ENCODE results near the gene TRERF1. TPM values are rescaled to one million over a fixed set of nuclear protein-coding genes. Genes with fewer than 3 reads are reported as not detected.
"Not testable (repeated sequence)": the region's sequence is repeated elsewhere in the genome, so short reads cannot be mapped to it uniquely, and the experiment has no call there.

The TRERF1 gene
- total RNA-seq, 1 donor from 2014 or later, result 37.3 TPM

DNA sequence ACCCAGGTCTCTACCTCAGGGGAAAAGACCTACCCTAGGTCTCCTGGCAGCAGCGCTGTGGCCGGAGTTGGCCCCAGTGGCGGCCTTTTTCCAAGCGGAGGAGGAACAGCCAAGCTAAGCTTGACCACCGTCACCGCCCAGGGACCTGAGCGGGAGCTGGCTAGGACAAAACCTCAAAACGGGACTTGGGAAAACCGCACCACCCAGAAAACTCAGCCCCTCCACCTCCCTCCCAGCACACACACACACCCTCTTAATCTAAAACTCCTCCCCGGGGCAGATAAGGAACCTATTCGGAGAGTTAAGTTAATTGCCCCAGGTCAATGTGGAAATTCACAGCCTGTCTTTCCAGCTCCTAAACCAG, 2.7 kb upstream of the TRERF1 start:
- Mint-ChIP-seq H3K36me3 (ENCODE audit: low read depth) (peaks cover 6% of the 10 kb centered on the region), H3K9me3 (no peaks in the 10 kb centered on the region), H3K4me3 (peak overlapping the region; percentile 99), H3K27ac (no peak overlapping the region), H3K4me1 (peaks cover 23% of the 10 kb centered on the region), H3K27me3 (peaks cover 11% of the 10 kb centered on the region)
- DNase-seq, result peak; percentile 60
- intact Hi-C loops (cut with micrococcal nuclease), result loop anchor here (5.0 to 10.0 kb wide), 5 partner anchors 68 to 718 kb away; partner anchors contain the start of genes MRPS10, SRF and TBCC

DNA sequence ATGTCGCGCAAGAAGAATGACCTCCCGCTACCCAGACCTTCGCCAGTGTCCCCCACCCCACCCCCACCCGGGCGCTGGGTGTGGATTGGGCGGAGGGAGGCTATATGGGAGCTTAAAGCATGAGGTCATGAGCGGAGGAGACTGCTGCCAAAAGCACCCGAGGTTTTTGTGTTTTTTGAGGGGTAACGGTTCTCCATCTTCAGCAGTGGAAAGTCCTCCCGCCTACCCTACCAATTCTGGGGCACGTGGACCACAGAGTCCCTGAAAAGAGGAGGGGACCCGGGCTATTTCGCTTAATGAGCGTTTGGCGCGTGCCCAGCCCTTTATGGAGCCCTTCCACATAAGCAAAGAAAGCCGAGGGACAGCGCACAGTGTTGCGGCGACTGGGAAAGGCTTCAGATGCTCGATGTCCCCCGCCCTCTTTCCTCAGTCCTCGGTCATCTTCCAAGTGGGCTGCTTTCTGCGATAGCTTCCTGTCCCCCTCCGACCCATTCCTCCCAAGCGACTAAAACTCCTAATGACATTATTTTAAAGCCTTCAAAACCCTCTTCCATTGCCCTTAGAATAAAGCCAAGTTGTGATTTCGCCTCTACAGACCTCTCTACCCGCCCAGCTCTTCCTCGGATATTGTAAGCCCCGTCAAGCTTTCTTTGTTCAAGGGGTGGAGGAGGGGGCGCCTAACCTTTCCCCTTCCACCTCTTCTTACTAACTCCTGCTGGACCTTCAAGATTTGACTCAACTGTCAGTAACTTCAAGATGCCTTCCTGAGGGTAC, 2.1 kb upstream of the TRERF1 start:
- Mint-ChIP-seq H3K4me3 (peak overlapping the region; percentile 99), H3K36me3 (ENCODE audit: low read depth) (peaks cover 8% of the 10 kb centered on the region), H3K9me3 (no peaks in the 10 kb centered on the region), H3K27ac (peak overlapping the region; percentile 73), H3K27me3 (peaks cover 11% of the 10 kb centered on the region), H3K4me1 (peaks cover 28% of the 10 kb centered on the region)
- intact Hi-C loops (cut with micrococcal nuclease), result loop anchor here (1.0 to 10.0 kb wide), 6 partner anchors 64 to 718 kb away; partner anchors contain the start of genes MRPS10, SRF and TBCC
- peak; percentile 74 for DNase-seq

DNA sequence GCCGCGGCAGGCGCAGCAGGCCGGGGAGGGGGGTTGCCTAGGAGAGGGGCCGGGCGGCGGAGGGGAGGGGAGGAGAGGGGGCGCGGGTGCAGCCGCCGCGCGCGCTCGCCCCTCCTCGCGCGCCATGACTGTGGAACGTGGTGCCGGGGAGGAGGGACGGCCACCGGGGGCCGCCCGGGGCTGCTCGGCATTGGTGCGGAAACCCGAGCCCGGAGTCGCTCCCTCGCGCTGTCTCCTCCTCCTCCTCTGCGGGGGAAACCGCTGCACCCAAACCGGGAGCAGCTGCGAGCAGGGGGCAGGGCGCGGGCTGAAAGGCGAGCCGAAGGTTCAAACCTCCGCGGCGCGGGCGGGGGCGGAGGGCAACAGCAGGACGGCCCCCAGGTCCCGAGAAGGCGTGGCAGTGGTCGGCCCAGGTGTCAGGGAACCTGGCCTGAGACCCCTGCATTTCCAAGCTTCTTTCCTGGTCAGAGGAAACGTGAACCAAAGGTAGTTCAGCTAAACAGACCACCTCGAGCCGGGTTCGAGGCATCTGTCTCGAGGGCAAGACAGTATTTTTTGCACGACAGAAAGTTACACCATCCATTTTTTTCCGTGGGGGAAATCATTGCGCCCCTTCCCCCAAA, 1.4 kb upstream of the TRERF1 start:
- H3K36me3 Mint-ChIP-seq (ENCODE audit: low read depth), result peaks cover 15% of the 10 kb centered on the region
- intact Hi-C loops (cut with micrococcal nuclease), result loop anchor here (1.0 to 10.0 kb wide), 6 partner anchors 63 to 719 kb away; partner anchors contain the start of genes MRPS10, SRF and TBCC
- peak overlapping the region; percentile 93 for H3K27ac Mint-ChIP-seq

DNA sequence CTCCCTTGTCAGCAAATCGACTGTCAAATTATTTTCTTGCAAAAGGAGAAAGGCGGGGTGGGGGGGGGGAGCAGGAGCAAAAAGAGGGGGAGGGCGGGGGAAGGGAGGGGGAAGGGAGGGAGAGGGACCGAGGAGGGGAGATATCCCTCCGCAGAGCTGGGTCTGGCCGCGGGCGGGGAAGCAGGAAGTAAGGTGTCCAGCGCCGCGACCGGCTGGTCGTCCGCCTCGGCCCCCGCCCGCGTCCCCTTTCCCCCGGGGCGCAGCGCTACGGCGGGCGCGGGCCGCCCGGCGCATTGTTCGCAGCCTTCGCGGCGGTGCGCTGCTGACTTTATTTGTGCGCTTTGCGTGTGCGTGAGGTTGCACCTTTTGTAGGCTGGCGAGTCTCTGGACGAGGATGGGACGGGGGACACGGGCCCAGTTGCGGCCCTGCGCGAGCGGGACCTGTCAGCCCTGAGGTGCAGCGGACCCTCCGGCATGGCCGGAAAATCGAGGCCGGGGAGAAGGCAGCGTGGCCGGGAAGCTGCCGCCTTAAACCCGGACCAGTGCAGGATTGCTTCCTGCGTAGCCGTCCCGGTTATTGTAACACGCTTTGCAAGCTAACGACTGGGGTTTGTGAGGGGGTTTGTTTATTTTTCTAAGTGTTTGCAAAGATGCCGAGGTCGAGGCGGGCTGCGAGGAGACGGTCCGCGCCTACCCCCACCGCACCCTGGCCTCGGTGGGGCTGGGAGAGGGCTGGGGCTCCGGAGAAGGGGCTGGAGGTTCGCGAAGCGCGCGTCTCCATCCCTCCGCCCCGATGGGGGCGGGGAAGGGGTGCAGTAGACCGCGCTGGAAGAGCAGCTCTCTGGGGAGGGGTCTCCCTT, 675 bp upstream of the TRERF1 start:
- Mint-ChIP-seq H3K36me3 (ENCODE audit: low read depth) (peaks cover 22% of the 10 kb centered on the region), H3K9me3 (no peaks in the 10 kb centered on the region), H3K27ac (peak overlapping the region; percentile 97), H3K27me3 (peaks cover 11% of the 10 kb centered on the region), H3K4me3 (peak overlapping the region; percentile 99), H3K4me1 (peaks cover 41% of the 10 kb centered on the region)
- intact Hi-C loops (cut with micrococcal nuclease), result loop anchor here (1.0 to 10.0 kb wide), 6 partner anchors 62 to 720 kb away; partner anchors contain the start of genes MRPS10, SRF and TBCC
- DNase-seq, result peak; percentile 88

More for the DNA sequence above, 1.4 kb upstream of the TRERF1 start:
- Mint-ChIP-seq H3K9me3 (no peaks in the 10 kb centered on the region), H3K27me3 (peaks cover 11% of the 10 kb centered on the region), H3K4me3 (peak overlapping the region; percentile 99), H3K4me1 (peaks cover 35% of the 10 kb centered on the region)
- DNase-seq, result peak; percentile 94

DNA sequence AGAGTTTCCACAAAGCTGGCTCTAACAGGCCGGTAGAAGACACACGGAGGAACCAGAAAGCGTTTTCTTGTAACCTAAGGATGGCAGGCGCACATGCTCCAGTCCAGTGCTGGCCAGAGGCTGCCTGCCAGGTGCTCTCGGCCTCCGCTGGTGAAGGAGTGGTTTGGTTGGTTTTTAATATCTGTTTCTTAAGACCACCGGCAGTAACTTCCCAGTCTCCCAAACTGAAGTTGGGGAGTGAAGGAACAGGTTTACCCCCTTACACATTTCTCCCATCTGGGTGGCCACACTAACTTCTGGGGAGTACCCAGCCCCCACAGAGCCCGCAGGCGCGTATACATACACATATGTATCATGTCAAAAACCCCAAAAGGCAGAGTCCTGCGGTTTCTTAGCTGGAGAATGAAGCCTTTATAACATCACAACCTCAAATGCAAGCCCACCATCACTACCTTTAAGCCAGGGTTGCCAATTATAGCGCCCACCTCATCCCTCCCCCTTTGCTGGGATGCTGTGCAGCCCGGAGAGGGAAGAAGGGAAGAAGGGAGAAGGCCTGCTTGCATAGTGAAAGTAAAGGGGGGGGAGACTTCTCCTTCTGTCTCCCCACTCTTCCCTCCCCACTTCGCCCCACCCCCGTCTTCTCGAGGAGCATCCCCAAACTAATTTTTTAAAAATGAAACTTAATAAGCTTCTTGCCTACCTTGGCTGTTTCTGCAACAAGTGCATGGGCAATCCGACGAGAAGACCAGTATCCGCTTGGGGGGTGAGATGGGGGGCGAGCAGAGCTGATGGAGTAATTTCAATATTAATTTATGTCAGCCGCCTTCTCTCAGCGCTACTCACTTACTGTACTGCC, 1.0 kb downstream of the TRERF1 start:
- Mint-ChIP-seq H3K4me3 (peak overlapping the region; percentile 99), H3K4me1 (peaks cover 44% of the 10 kb centered on the region), H3K9me3 (no peaks in the 10 kb centered on the region), H3K27me3 (peaks cover 11% of the 10 kb centered on the region), H3K27ac (peak overlapping the region; percentile 97), H3K36me3 (ENCODE audit: low read depth) (peaks cover 29% of the 10 kb centered on the region)
- intact Hi-C loops (cut with micrococcal nuclease), result loop anchor here (1.0 to 10.0 kb wide), 10 partner anchors 26 to 722 kb away; partner anchors contain the start of genes MRPS10, SRF and TBCC
- peak; percentile 77 for DNase-seq

DNA sequence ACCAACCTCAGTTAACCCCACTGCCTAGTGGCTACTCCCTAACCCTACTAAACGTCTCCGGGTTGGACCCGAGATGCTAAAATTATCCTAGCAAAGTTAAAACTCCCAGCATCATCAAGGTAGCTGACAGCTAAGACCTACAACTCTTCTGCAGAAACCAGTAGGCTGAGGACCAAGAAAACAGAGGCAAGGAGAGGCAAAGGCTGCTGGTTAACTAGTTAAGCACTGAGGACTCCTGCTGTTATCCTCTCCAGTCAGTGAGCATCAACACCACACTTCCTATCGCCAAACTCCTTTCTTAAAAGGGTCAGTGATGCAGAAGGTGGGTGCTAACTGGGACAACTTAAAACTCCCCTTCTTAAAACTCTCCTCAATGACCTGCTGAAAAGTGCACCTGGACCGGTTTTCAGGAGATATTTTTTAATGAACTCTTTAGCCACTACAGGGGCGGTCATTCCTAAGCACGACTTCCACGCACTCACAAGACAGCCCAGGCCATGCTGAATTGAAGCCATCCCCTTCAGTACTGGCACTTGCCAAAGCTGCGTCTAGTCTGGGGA, 1.7 kb downstream of the TRERF1 start:
- H3K36me3 Mint-ChIP-seq (ENCODE audit: low read depth), result peaks cover 35% of the 10 kb centered on the region
- intact Hi-C loops (cut with micrococcal nuclease), result loop anchor here (2.0 to 10.0 kb wide), 8 partner anchors 25 to 722 kb away; partner anchors contain the start of genes MRPS10, SRF and TBCC
- H3K4me3 Mint-ChIP-seq, result peak overlapping the region; percentile 99
- peaks cover 48% of the 10 kb centered on the region for H3K4me1 Mint-ChIP-seq
- H3K27ac Mint-ChIP-seq, result peak overlapping the region; percentile 97
- peak; percentile 64 for DNase-seq
- no peaks in the 10 kb centered on the region for H3K9me3 Mint-ChIP-seq
- H3K27me3 Mint-ChIP-seq, result peaks cover 9% of the 10 kb centered on the region

DNA sequence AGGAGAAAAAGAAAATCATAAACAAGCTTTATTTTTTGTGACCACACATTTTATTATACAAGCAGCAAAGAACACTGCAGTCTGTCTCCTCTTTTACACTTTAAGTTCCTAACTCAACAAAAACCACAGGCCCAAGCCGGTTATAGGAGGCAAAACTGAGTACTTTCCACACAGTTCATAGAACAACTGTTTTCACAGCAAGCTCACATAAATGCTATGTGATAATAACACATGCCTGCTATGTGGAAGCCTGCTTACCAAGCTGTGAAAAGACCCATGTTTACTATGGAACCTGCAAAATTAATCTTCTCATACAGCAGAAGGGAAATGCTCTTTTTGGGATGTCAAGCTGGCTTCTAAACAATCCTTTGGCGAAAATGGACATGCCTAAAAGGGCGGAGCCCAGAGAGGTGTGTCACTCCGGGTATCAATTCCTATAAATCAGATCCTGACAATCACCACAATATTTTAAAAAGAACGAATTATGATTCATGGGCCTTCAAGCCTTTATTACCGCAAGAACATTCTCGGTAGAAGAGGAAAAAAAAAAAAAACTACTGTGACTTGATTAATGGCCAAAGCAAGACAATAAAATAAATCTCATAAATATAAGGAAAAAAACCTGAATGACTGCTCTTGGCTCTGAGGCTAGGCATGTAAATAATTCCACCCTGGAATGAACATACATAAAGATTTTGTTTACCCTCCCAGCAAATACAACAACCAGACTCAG, 2.6 kb downstream of the TRERF1 start:
- intact Hi-C loops (cut with micrococcal nuclease), result no loop called here
- H3K36me3 Mint-ChIP-seq (ENCODE audit: low read depth), result peaks cover 41% of the 10 kb centered on the region
- H3K27ac Mint-ChIP-seq, result peak overlapping the region; percentile 32
- H3K4me1 Mint-ChIP-seq, result peaks cover 53% of the 10 kb centered on the region
- H3K9me3 Mint-ChIP-seq, result no peaks in the 10 kb centered on the region
- DNase-seq, result no peak
- H3K4me3 Mint-ChIP-seq, result peak overlapping the region; percentile 99
- peaks cover 2% of the 10 kb centered on the region for H3K27me3 Mint-ChIP-seq

DNA sequence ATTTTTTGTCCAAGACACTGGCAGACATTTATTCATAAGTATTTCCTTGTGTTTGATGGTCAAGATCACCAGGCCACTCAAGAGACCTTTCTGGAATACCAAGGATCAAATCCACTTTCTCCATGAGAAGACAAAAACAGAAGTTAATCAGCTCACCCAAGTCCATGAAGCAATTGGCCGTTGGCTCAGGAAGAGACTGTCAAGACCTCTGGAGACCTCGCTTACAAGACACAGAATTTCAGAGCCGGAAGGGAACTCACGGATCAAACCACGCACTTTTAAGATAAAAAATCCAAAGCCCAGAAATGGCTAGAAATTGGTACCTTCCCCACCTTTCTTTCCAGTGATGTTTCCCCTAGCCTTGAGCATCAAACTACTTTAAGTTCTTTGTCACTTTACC, 3.3 kb downstream of the TRERF1 start:
- intact Hi-C loops (cut with micrococcal nuclease), result no loop called here
- H3K4me3 Mint-ChIP-seq, result peak overlapping the region; percentile 99
- H3K27me3 Mint-ChIP-seq, result no peaks in the 10 kb centered on the region
- DNase-seq, result no peak
- H3K36me3 Mint-ChIP-seq (ENCODE audit: low read depth), result peaks cover 41% of the 10 kb centered on the region
- peaks cover 46% of the 10 kb centered on the region for H3K4me1 Mint-ChIP-seq
- no peak overlapping the region for H3K27ac Mint-ChIP-seq
- H3K9me3 Mint-ChIP-seq, result no peaks in the 10 kb centered on the region

DNA sequence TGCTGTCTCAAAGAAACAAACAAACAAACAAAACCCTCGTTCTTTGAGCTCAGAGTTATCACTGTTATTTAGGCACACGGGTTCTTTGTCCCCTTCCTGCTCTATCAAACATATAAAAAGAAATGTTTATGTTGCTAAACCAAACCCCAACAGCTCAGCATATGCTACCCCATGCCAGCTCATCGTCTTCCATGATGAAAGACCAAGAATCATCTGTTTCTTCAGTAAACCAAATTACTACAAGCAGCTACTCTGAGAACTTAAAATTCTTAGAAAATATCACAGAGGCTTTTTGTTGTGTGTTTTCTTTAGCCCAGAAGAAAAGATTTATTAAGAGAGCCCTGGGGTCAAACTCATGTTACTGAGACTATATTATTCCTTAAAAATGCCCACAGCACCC, 4.7 kb downstream of the TRERF1 start:
- Mint-ChIP-seq H3K36me3 (ENCODE audit: low read depth) (peaks cover 41% of the 10 kb centered on the region), H3K27ac (no peak overlapping the region), H3K9me3 (no peaks in the 10 kb centered on the region), H3K4me3 (no peak overlapping the region), H3K4me1 (peaks cover 50% of the 10 kb centered on the region), H3K27me3 (no peaks in the 10 kb centered on the region)
- intact Hi-C loops (cut with micrococcal nuclease), result no loop called here
- no peak for DNase-seq

DNA sequence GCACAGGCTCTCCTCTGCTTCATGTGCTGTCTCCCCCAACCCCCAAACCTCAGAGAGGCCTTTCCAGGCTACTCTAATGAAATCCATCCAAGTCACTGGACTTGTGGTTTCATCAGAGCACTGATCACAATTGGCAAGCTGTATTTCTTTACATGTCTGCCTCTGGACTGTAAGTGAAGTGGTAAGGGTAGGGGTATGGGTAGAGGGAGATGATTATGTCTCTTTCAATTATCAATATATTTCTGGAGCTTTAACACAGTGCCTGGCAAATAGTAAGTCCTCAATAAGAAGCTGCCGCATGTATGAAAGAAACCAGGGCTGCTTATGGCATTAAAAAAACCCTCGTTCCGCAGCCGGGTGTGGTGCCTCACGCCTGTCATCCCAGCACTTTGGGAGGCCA, 5.4 kb downstream of the TRERF1 start:
- intact Hi-C loops (cut with micrococcal nuclease), result no loop called here
- Mint-ChIP-seq H3K36me3 (ENCODE audit: low read depth) (peaks cover 41% of the 10 kb centered on the region), H3K4me1 (peaks cover 49% of the 10 kb centered on the region), H3K4me3 (no peak overlapping the region), H3K9me3 (no peaks in the 10 kb centered on the region), H3K27ac (no peak overlapping the region), H3K27me3 (no peaks in the 10 kb centered on the region)
- DNase-seq, result no peak

DNA sequence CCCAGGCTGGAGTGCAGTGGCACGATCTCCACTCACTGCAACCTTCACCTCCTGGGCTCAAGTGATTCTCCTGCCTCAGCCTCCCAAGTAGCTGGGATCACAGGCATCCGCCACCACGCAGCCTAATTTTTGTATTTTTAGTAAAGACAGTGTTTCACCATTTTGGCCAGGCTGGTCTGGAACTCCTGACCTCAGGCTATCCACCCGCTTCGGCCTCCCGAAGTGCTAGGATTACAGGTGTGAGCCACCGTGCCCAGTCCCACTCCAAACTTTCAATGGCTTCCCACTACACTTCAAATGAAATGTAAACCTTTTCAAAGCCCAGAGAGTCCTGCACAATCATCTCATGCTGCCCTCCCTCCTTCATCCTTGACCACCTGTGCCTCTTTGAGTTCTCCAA, 5.8 kb downstream of the TRERF1 start:
- DNase-seq; H3K27me3 Mint-ChIP-seq; H3K27ac Mint-ChIP-seq; H3K4me3 Mint-ChIP-seq; H3K9me3 Mint-ChIP-seq; intact Hi-C loops (cut with micrococcal nuclease): not testable (repeated sequence)
- H3K4me1 Mint-ChIP-seq, result peaks cover 53% of the 10 kb centered on the region
- peaks cover 41% of the 10 kb centered on the region for H3K36me3 Mint-ChIP-seq (ENCODE audit: low read depth)

Data from activated CD4-positive, alpha-beta T cell treated with anti-CD3 and anti-CD28 coated beads, Interleukin-2, amount 10 ng/mL, durations not matched to agents 24 days and 14 days (primary cell).